LNCAP (cell line): ENCODE data around the gene EGR4.

Source experiments
- CTCF ChIP-seq: fragments of 450-650 bp; IDR thresholded peaks from 2 replicates; pipeline ENCODE4 v1.5.1; 2017; ENCODE audit warnings: mild to moderate bottlenecking

Gene EGR4

GRCh38 chr2:73324126-73324725 lies 30.9 kb upstream of the EGR4 start:
- TF ChIP-seq CTCF: no peak

GRCh38 chr2:73323551-73323950 lies 30.2 kb upstream of the EGR4 start:
- no peak for TF ChIP-seq CTCF

- TF ChIP-seq CTCF: no peak
Measured at GRCh38 chr2:73314441-73314840, 21.1 kb upstream of the EGR4 start.

- TF ChIP-seq CTCF: no peak
Measured at GRCh38 chr2:73307720-73308119, 14.4 kb upstream of the EGR4 start.

GRCh38 chr2:73301636-73302035 lies 8.3 kb upstream of the EGR4 start:
- TF ChIP-seq CTCF: no peak

- no peak for TF ChIP-seq CTCF
Measured at GRCh38 chr2:73300926-73301325, 7.6 kb upstream of the EGR4 start.

GRCh38 chr2:73297586-73297985 lies 4.2 kb upstream of the EGR4 start:
- no peak for TF ChIP-seq CTCF

GRCh38 chr2:73297151-73297559 lies 3.8 kb upstream of the EGR4 start:
- no peak for TF ChIP-seq CTCF
